Tibial artery (tissue), 4 donors: ENCODE measurements around the gene ARID5A.

ENCODE experiments used
- DNase-seq, 2 donors: peaks; one replicate each; pipeline ENCODE4 v3.0.0-alpha.2; 2019
- H3K27ac ChIP-seq, 2 donors: fragments of 200-600 bp; sonication (generic) in 1 of 2; 1 replicate in 1 of 2; 2 replicates in 1 of 2; pipeline ENCODE4 v1.5.1; 2018 to 2019; ENCODE audit warnings: mild to moderate bottlenecking in 1 of 2
- H3K27me3 ChIP-seq, 2 donors: fragments of 200-600 bp; sonication (generic) in 1 of 2; one replicate each; pipeline versions ENCODE4 v1.5.1 to v1.6.0; 2016 to 2019
- H3K36me3 ChIP-seq, 3 donors: fragments of 200-600 bp; sonication (generic) in 2 of 3; one replicate each; pipeline ENCODE4 v1.5.1; 2016 to 2019; ENCODE audit warnings: mild to moderate bottlenecking in 2 of 3
- H3K4me1 ChIP-seq, 4 donors: fragments of 200-600 bp; sonication (generic) in 2 of 4; 1 replicate in 3 of 4; 2 replicates in 1 of 4; pipeline ENCODE4 v1.5.1; 2016 to 2019
- H3K4me3 ChIP-seq, 2 donors: fragments of 200-600 bp; sonication (generic) in 1 of 2; 1 replicate in 1 of 2; 2 replicates in 1 of 2; pipeline ENCODE4 v1.5.1; 2018 to 2019; ENCODE audit warnings: mild to moderate bottlenecking in 2 of 2
- H3K9me3 ChIP-seq, 3 donors: fragments of 200-600 bp; sonication (generic) in 1 of 3; one replicate each; pipeline ENCODE4 v1.5.1; 2016 to 2019
- intact Hi-C: fragments of 100-400 bp; cut with DNase I; formaldehyde crosslinking; loops from one replicate; pipeline ENCODE4 v1.15.0; 2023; ENCODE audit warnings: low total_unique reads
- TF ChIP-seq, protein P1 (sequence below), 2 experiments: fragments of 200-600 bp in 1 of 2; fragments of 450-650 bp in 1 of 2; IDR thresholded peaks; one replicate each; pipeline ENCODE4 v1.5.1; 2017 to 2019; ENCODE audit warnings: antibody characterized with exemption in 2 of 2, mild to moderate bottlenecking in 1 of 2, moderate library complexity in 1 of 2

Gene ARID5A

DNA sequence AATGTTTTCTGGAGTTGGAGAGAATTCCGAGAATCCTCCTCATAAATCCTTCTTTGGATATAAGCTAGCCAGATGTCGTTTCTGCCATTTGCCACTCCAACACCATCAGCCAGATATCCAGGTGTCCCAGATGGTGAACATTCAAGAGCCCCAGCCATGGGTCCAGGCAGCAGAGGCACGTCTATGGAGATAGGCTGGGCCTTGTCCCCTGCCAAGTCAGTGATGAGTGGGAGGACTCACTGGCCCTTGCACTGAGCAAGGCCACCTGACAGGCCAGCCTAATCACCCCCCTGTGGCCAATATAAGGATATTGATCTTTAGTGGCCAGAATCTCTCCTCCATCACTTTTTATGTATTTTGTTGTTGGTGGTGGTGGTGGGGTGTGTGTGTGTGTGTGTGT is 28.0 kb downstream of the ARID5A start:
- no peaks in the 10 kb centered on the region for H3K4me1 ChIP-seq
- no peak overlapping the region for H3K27ac ChIP-seq
- peaks cover 0 to 5% (median 0%) of the 10 kb centered on the region in 3 donors for H3K9me3 ChIP-seq
- H3K36me3 ChIP-seq, result no peaks in the 10 kb centered on the region
- DNase-seq, result no peak
- H3K27me3 ChIP-seq, result no peaks in the 10 kb centered on the region
- no peak overlapping the region for H3K4me3 ChIP-seq
- intact Hi-C loops, result loop anchor here (5.0 kb wide), 1 partner anchor 47 kb away; no protein-coding TSS in a partner anchor
- TF ChIP-seq, protein P1, sequence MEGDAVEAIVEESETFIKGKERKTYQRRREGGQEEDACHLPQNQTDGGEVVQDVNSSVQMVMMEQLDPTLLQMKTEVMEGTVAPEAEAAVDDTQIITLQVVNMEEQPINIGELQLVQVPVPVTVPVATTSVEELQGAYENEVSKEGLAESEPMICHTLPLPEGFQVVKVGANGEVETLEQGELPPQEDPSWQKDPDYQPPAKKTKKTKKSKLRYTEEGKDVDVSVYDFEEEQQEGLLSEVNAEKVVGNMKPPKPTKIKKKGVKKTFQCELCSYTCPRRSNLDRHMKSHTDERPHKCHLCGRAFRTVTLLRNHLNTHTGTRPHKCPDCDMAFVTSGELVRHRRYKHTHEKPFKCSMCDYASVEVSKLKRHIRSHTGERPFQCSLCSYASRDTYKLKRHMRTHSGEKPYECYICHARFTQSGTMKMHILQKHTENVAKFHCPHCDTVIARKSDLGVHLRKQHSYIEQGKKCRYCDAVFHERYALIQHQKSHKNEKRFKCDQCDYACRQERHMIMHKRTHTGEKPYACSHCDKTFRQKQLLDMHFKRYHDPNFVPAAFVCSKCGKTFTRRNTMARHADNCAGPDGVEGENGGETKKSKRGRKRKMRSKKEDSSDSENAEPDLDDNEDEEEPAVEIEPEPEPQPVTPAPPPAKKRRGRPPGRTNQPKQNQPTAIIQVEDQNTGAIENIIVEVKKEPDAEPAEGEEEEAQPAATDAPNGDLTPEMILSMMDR (IDR thresholded peaks at IDR 0.05), result no peak

GRCh38 chr2:96565111-96565510 is 28.6 kb downstream of the ARID5A start:
- Histone ChIP-seq H3K9me3 (peaks cover 0 to 5% (median 0%) of the 10 kb centered on the region in 3 donors), H3K36me3 (no peaks in the 10 kb centered on the region), H3K27ac (no peak overlapping the region), H3K4me3 (no peak overlapping the region), H3K4me1 (no peaks in the 10 kb centered on the region), H3K27me3 (no peaks in the 10 kb centered on the region)
- intact Hi-C loops, result no loop called here
- DNase-seq, result no peak
- TF ChIP-seq, protein P1 (IDR thresholded peaks at IDR 0.05), result no peak

GRCh38 chr2:96568094-96568493 is 31.5 kb downstream of the ARID5A start:
- intact Hi-C loops, result no loop called here
- H3K9me3 ChIP-seq, result no peaks in the 10 kb centered on the region
- H3K4me3 ChIP-seq, result no peak overlapping the region
- DNase-seq, result no peak
- peaks cover 0 to under 1% (median 0%) of the 10 kb centered on the region in 3 donors for H3K36me3 ChIP-seq
- H3K4me1 ChIP-seq, result no peaks in the 10 kb centered on the region
- H3K27ac ChIP-seq, result no peak overlapping the region
- H3K27me3 ChIP-seq, result no peaks in the 10 kb centered on the region
- TF ChIP-seq, protein P1 (IDR thresholded peaks at IDR 0.05), result no peak

GRCh38 chr2:96574364-96574763 is 37.8 kb downstream of the ARID5A start:
- Histone ChIP-seq H3K9me3 (no peaks in the 10 kb centered on the region), H3K4me1 (no peaks in the 10 kb centered on the region), H3K4me3 (no peak overlapping the region), H3K36me3 (peaks cover 0 to 4% (median 0%) of the 10 kb centered on the region in 3 donors), H3K27me3 (no peaks in the 10 kb centered on the region), H3K27ac (no peak overlapping the region)
- intact Hi-C loops, result no loop called here
- TF ChIP-seq, protein P1 (IDR thresholded peaks at IDR 0.05), result no peak
- DNase-seq, result no peak

DNA sequence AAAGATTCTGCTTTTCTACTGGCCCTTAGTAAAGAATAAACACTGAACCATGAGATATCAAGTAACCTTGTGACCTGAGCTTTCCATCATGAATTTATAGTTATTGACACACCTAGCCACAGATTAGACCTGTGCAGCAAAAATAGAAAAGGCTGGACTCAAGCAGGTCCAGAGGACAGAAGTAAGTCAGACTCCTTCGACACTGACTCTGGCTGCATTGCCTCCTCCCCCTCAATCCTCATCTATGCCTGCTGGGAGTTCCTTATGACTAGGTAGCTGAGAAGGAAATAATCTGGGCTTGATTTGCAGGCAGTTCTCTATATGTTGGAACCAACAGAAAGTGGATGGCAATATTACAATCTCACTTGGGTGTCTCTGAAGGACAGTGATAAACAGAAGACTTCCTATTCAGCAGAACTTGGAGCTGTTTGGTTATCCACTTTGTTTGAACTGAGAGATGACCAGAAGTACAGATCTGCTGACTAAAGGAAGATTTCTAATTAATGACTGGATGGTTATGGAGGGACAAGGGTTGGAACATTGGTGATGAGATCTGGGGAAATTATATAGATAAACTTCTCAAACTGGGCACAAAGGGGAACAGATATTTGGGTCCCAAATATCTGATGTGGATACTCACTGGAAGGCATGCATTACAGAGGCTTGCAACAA is 39.4 kb downstream of the ARID5A start:
- Histone ChIP-seq H3K9me3 (no peaks in the 10 kb centered on the region), H3K4me1 (no peaks in the 10 kb centered on the region), H3K27me3 (no peaks in the 10 kb centered on the region), H3K4me3 (no peak overlapping the region), H3K36me3 (peaks cover 0 to 4% (median 0%) of the 10 kb centered on the region in 3 donors), H3K27ac (no peak overlapping the region)
- DNase-seq, result no peak
- intact Hi-C loops, result no loop called here
- TF ChIP-seq, protein P1 (IDR thresholded peaks at IDR 0.05), result no peak
